HG02678 (cell line): ENCODE data around the gene GRIK4.

Experiments
- ATAC-seq: cut with Tn5 transposase; IDR thresholded peaks from one replicate; pipeline ENCODE4 v1.9.1; 2021; ENCODE audit warnings: mild to moderate bottlenecking, moderate library complexity; ENCODE audit not compliant: unreplicated experiment

The GRIK4 gene

DNA sequence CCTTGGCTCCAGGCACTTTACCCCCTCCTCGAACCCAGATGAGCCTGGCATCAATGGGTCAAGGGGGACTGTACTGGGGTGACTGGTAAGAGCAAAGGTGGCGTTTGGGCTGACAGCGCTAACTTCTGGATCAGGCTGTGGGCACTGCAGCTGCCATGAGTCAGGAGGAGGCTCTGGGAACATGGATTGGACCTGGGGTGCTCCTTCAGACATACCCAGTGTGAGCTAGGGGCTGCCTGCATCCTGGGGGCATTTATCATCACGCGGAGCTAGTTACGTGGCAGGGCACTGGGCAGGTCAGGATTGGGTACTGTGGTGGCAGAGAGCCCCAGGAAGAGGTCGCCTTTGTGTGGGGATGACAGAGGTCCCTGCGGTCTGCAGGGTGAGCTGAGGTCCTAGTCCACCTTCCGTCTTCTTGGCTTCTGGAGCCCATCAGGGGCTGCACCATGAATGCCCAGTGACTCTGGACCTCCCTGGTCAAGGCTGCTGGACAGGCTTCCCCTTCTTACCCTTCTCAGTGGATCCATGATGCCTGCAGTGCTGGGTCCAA, 13.1 kb downstream of the GRIK4 start:
- no peak for ATAC-seq

GRCh38 chr11:120525261-120526171, 14.0 kb downstream of the GRIK4 start:
- ATAC-seq = no peak

GRCh38 chr11:120526241-120526640, 14.7 kb downstream of the GRIK4 start:
- ATAC-seq = no peak

GRCh38 chr11:120527111-120527761, 15.7 kb downstream of the GRIK4 start:
- ATAC-seq = no peak

DNA sequence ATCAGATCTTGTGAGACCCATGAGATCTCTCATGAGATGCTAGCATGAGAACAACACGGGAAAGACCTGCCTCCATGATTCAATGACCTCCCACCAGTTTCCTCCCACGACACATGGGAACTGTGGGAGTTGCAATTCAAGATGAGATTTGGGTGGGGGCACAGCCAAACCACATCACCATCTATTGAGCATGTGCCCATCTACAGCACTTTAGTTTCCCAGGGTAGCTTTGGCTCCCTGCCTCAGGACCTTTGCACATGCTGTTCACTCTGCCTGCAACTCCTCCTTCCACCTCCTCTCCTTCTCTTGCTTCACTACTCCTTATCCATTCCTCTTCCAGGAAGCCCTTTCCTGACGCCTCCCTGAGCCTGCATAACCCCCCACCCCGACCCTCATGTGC, 17.2 kb downstream of the GRIK4 start:
- no peak for ATAC-seq

- no peak for ATAC-seq
These were observed 17.7 kb downstream of the GRIK4 start for GRCh38 chr11:120529214-120529613.

GRCh38 chr11:120529911-120530310, 18.4 kb downstream of the GRIK4 start:
- ATAC-seq = no peak

- no peak for ATAC-seq
These were observed 20.7 kb downstream of the GRIK4 start for GRCh38 chr11:120532082-120532831.

GRCh38 chr11:120532832-120533196, 21.3 kb downstream of the GRIK4 start:
- ATAC-seq = no peak

GRCh38 chr11:120536091-120536796, 24.7 kb downstream of the GRIK4 start:
- ATAC-seq = no peak

GRCh38 chr11:120536797-120537169, 25.2 kb downstream of the GRIK4 start:
- no peak for ATAC-seq

- no peak for ATAC-seq
These were observed 26.4 kb downstream of the GRIK4 start for GRCh38 chr11:120537996-120538395.

DNA sequence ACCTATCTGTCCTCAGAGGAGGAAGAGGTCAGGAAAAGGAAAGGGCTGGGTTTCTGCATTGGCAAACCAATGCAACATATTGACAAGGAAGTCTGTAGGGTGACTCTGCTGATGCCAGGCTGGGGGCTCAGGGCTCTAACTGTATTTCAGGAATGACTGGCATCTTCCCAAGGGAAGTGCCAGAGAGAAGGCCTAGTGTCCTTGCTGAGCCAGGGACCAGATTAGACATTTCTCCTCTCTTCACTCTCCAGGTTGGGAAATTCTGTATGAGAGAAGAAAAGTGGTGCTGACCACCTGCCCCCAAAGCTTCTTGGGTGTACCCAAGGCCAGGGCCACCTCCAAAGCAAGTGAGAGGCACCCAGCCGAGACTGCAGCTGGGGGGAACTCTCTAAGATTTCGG, 27.2 kb downstream of the GRIK4 start:
- ATAC-seq = no peak

GRCh38 chr11:120539667-120540369, 28.3 kb downstream of the GRIK4 start:
- ATAC-seq = no peak

- no peak for ATAC-seq
These were observed 29.4 kb downstream of the GRIK4 start for GRCh38 chr11:120540744-120541465.

DNA sequence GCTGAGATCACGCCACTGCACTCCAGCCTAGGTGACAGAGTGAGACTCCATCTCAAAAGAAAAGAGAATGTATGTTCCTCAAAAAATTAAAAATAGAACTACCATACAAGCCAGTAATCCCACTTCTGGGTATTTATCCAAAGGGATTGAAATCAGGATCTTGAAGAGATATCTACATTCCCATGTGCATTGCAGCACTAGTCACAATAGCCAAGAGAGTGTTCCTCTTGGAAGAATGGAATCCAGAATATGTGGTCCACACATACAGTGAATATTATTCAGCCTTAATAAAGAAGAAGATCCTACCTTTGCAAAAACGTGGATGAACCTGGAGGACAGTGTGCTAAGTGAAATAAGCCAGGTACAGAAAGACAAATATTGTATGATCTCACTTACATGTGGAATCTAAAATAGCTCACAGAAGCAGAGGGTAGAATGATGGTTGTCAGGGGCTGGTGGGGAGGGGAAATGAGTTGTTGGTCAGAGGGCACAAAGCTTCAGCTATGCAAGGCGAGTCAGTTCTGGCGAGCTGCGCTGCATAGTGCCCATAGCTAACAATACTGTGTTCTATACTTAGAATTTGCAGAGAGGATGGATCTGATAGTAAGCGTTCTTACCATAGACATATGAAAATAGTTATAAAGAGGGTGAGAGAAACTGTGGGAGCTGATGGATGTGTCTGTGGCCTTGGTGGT, 32.1 kb downstream of the GRIK4 start:
- no peak for ATAC-seq

DNA sequence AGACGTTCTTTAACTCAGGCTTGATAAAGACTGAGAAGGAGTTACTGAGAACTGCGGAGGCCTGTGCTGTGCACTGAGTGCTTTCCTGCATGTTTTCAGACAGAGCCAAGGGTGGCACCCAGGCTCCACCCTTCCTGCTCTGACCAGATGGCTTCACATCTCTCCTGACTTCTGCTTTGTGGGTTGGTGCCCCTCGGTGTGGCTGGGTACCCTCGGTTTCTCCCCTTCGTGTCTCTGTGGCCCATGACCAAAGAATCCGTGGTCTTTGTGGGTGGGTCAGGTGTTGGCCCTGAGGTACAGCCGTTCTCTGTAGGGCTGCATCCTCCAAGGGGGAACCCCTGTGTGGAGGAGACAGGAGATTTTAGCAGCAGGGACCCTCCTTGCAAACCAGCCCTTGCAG, 34.3 kb downstream of the GRIK4 start:
- ATAC-seq = no peak

DNA sequence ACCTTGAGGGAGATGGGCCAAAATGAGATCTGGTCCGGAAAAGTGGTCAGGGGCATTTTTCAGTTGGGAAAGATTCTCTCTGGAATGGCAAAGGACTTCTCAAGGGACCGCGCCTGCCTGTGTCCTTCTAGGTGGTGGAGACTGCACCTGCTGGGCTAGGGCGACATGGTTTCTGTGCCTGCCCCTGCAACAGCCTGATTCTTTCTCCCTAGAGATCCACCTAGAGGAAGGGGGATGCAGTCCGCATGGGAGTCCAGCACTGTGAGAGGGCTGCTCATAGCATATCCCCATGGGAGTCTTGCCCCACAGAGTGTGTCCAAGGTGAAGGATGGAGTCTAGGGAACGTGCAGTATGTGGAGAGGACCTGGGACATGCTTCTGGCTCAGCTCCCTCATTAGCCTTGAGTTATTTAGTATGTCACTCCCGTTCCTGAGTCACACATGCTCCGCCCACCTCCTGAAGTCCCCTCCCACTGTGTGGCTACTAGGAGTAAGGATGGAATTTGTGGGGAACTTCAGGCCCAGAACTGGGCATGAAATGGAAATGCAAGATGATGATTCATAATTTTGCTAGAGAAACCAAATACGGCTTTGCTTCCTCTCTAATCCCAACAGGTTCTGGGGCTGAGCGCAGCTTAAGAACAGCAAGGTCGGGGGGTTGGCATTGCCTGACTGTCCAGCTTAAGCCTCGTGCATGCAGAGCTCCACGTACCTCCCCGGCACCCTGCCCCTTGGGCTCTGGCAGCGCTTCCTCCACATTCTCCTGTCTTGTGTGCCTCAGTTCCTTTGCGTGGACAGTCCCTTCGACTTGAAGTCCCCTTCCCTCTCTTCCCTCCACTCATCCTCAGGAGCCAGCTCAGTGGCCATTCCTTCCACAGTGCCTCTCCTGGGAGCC, 35.0 kb downstream of the GRIK4 start:
- ATAC-seq = no peak
